Stimulated activated naive CD8-positive, alpha-beta T cell treated with anti-CD3 and anti-CD28 coated beads, Interleukin-15, amount 100 ng/mL, for 72 hours (primary cell): ENCODE results near the gene SEL1L3.

Experiments used
- ATAC-seq: fragments of 150-1000 bp; cut with Tn5 transposase; 2 replicates; pipeline ENCODE4 v1.10.0; 2021; ENCODE audit warnings: mild to moderate bottlenecking, moderate library complexity
- DNase-seq, 2 donors: peaks; one replicate each; pipeline ENCODE4 v3.0.0; 2021 to 2022
- H3K27ac Mint-ChIP-seq, 2 donors: one replicate each; pipeline ENCODE4 v1.8.0; 2022; ENCODE audit warnings: mild to moderate bottlenecking in 2 of 2, mixed read lengths in 2 of 2, moderate library complexity in 2 of 2
- H3K27me3 Mint-ChIP-seq: one replicate; pipeline ENCODE4 v1.8.0; 2022; ENCODE audit warnings: mixed read lengths
- H3K4me1 Mint-ChIP-seq: one replicate; pipeline ENCODE4 v1.8.0; 2022; ENCODE audit warnings: mild to moderate bottlenecking, mixed read lengths
- H3K4me3 Mint-ChIP-seq, 2 donors: one replicate each; pipeline ENCODE4 v1.8.0; 2022; ENCODE audit warnings: mild to moderate bottlenecking in 2 of 2, mixed read lengths in 2 of 2, moderate library complexity in 1 of 2
- H3K9me3 Mint-ChIP-seq, 2 donors: one replicate each; pipeline ENCODE4 v1.8.0; 2022; ENCODE audit warnings: mixed read lengths in 2 of 2

The SEL1L3 gene

DNA sequence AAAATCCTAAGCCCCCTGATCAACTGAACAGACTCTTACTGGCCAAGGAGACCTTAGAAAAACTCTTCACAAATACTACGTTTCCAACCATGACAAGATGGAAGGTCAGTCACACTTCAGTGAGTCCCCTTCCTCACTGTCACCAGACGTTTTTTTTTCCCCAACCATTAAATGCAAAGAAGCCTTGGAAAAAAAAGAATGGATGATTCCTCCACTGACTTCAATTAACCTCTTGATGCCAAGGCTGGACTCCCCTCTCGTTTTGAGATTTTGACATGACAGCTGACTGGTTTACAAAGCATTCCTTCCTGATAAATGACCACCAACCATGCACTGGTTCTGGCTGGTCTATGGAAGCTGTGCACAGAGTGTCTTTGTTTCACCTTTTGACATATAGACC is 133.9 kb downstream of the SEL1L3 start:
- Mint-ChIP-seq H3K27me3 (no peaks in the 10 kb centered on the region), H3K4me1 (no peaks in the 10 kb centered on the region), H3K4me3 (no peak overlapping the region), H3K9me3 (no peaks in the 10 kb centered on the region), H3K27ac (no peak overlapping the region)
- ATAC-seq: no peak
- DNase-seq: no peak

DNA sequence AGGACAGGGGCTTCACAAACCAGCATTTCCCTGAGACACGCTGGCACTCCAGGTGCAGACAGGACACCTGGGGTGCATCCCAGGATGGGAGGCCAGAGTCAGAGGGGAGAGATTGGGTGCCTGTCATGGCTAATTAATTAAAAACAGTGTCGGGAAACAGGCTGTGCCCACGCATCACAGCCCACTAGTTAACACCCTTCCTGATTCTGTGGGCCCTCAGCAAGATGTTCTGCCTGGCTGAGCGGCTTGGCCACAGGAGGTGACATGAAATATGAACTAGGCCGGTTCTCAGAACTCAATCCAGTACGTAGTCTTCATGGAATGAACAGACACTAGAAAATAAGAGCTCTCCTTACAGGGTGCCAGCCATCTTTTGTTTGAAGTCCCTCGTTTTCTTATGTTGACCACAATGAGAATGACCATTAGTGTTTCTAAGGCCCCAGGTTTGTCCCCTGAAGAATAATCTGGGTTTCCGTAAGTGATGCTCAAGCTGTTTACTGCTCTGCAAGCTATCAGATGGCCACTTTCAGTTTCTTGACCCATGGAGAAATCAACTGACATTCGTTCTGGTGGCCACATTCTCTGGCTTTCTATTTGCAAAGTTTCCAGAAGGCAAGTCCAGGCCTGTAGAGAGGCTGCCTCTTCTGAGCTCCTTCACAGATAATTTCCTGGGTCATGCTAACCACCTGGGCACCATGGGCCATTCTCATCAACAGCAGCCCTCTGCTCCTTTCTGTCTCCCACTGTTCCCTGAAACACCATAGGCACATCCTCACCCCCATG is 134.9 kb downstream of the SEL1L3 start:
- H3K4me1 Mint-ChIP-seq: no peaks in the 10 kb centered on the region
- no peak overlapping the region for H3K27ac Mint-ChIP-seq
- ATAC-seq: no peak
- no peaks in the 10 kb centered on the region for H3K27me3 Mint-ChIP-seq
- H3K9me3 Mint-ChIP-seq: no peaks in the 10 kb centered on the region
- no peak for DNase-seq
- H3K4me3 Mint-ChIP-seq: no peak overlapping the region

DNA sequence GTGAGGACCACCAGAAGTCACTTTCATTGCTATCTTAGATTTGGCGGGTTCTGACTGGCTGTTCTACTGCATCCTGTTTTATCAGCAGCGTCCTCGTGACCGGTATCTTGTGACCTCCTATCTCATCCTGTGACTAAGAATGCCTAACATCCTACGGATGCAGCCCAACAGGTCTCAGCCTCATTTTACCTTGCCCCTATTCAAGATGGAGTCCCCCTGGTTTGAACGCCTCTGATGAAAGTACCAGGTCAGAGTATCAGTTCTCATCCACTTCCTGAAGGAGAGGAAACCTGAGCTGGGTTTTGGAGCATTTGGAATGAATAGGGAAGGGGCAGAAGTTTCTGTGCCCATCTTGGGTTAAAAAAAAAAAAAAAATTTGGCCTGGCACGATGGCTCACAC is 136.9 kb downstream of the SEL1L3 start:
- no peak overlapping the region for H3K27ac Mint-ChIP-seq
- H3K4me3 Mint-ChIP-seq: no peak overlapping the region
- DNase-seq: no peak
- no peaks in the 10 kb centered on the region for H3K27me3 Mint-ChIP-seq
- ATAC-seq: no peak
- no peaks in the 10 kb centered on the region for H3K9me3 Mint-ChIP-seq
- H3K4me1 Mint-ChIP-seq: no peaks in the 10 kb centered on the region

DNA sequence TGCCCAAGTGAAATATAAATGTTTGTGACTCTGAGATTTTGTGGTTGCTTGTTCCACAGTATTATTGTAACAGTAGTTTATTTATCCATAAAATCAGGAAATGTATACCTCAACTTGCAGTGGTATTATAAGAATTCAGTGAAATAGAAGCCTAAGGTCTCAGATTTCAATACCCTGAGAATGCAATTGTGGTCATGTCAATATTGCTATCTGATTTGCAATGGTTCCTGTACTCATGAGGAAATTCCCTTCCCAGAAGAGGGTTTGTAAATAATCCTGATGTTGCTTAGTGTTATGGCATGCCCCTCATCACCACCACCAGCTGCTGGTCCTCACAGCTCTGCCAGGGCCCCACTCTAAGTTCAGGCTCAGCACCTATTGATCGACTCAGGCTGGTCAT is 139.4 kb downstream of the SEL1L3 start:
- ATAC-seq: no peak
- DNase-seq: no peak
- H3K4me3 Mint-ChIP-seq: no peak overlapping the region
- H3K27me3 Mint-ChIP-seq: no peaks in the 10 kb centered on the region
- no peak overlapping the region for H3K27ac Mint-ChIP-seq
- no peaks in the 10 kb centered on the region for H3K4me1 Mint-ChIP-seq
- H3K9me3 Mint-ChIP-seq: no peaks in the 10 kb centered on the region

DNA sequence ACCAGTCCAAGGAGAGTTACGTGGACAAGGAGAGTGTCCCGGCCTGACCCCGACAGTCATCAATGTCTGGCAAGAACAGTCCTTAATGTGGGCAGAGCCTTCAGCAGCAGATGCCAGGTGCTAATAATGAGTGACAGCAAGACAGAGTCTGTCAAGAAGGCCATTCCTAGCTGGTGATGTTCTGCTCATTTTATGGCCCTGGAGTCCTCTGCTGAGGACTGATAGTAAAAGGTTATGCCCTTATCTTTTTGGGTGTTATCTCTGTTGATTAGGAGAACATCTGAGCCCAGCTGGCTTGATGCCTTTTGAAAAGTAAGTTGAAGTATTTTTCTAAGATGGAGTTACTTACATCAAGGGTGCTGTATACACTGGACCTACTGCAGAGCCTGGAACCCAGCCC is 139.8 kb downstream of the SEL1L3 start:
- no peaks in the 10 kb centered on the region for H3K4me1 Mint-ChIP-seq
- H3K27me3 Mint-ChIP-seq: no peaks in the 10 kb centered on the region
- no peak for DNase-seq
- ATAC-seq: no peak
- H3K9me3 Mint-ChIP-seq: no peaks in the 10 kb centered on the region
- H3K4me3 Mint-ChIP-seq: no peak overlapping the region
- no peak overlapping the region for H3K27ac Mint-ChIP-seq

DNA sequence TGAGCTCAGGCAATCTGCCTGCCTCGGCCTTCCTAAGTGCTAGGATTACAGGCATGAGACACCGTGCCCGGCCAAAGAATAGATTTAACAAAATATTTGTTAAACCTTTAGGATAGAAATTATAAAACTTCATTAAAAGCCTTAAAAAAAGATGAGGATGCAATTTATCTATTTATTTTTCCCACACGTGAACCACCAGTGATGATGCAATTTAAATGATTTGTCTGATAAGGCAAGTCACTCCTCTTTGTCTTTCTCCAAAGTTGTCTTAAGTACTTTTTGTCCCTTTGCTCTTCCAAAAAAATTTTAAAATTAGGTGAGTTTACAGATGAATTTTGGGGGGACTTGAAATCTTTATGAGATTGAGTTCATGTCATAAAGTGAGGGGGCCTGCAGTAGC is 149.0 kb downstream of the SEL1L3 start:
- no peak overlapping the region for H3K4me3 Mint-ChIP-seq
- no peaks in the 10 kb centered on the region for H3K9me3 Mint-ChIP-seq
- DNase-seq (no peak), ATAC-seq (no peak)
- H3K4me1 Mint-ChIP-seq: no peaks in the 10 kb centered on the region
- no peak overlapping the region for H3K27ac Mint-ChIP-seq
- H3K27me3 Mint-ChIP-seq: no peaks in the 10 kb centered on the region

DNA sequence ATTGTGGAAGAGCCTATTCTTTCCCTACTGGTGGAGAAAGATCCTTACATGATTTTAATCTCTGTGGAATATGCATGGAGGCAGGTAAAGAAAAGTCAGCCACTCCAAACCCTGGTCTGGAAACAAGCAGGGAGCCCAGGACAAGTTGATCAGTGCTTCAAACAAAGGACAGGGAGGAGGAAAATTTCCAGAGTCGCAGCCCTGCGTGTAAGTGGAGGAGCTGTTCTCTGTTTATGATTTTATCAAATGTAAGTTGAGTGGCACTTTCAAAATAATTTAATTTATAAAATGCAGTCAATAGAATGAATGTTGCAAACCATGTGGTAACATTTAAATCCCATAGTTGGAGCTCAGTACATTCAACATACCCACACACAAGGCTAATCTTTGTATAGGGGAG is 150.2 kb downstream of the SEL1L3 start:
- no peaks in the 10 kb centered on the region for H3K27me3 Mint-ChIP-seq
- H3K9me3 Mint-ChIP-seq: no peaks in the 10 kb centered on the region
- no peak overlapping the region for H3K27ac Mint-ChIP-seq
- ATAC-seq (no peak), DNase-seq (no peak)
- no peaks in the 10 kb centered on the region for H3K4me1 Mint-ChIP-seq
- H3K4me3 Mint-ChIP-seq: no peak overlapping the region

DNA sequence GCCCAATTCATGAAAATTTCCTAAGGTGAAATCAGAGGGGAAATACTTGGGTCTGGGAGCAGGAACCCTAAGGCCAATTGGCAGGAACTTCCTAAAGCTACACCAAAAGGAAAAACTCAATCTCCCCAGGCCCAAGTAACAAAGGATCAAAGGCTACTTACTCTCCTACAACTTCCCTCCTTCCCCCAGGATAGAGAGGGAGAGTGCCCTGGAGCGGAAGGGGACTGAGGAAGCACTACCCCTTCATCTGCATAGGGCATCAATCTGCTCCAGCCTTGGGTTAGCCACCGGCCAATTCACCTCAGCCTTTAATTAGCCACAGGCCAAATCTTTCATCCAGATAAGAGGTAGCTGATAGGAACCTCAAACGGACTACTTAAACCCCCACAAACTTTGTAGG is 152.2 kb downstream of the SEL1L3 start:
- Mint-ChIP-seq H3K4me1 (no peaks in the 10 kb centered on the region), H3K27me3 (no peaks in the 10 kb centered on the region), H3K4me3 (no peak overlapping the region), H3K9me3 (no peaks in the 10 kb centered on the region), H3K27ac (no peak overlapping the region)
- DNase-seq (no peak), ATAC-seq (no peak)

DNA sequence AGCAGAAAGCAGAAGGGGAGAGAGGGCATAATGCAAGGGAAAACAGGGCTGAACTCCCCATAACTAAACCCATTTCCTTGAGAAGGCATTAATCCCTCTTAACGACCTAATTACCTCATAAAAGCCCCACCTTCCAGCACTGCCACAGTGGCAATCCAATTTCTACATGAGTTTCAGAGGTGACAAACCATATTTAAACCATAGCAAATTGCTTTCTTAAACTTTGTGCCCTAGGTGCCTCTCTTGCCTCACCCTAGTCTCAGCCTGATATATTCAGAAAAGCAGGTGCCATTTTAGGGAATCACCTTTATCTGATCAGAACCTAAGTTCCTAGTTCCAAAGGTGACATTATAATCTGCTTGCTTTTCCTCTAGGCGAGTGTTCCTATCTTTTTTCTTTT is 158.3 kb downstream of the SEL1L3 start:
- H3K4me3 Mint-ChIP-seq: no peak overlapping the region
- no peaks in the 10 kb centered on the region for H3K9me3 Mint-ChIP-seq
- no peak overlapping the region for H3K27ac Mint-ChIP-seq
- DNase-seq (no peak), ATAC-seq (no peak)
- no peaks in the 10 kb centered on the region for H3K4me1 Mint-ChIP-seq
- no peaks in the 10 kb centered on the region for H3K27me3 Mint-ChIP-seq

DNA sequence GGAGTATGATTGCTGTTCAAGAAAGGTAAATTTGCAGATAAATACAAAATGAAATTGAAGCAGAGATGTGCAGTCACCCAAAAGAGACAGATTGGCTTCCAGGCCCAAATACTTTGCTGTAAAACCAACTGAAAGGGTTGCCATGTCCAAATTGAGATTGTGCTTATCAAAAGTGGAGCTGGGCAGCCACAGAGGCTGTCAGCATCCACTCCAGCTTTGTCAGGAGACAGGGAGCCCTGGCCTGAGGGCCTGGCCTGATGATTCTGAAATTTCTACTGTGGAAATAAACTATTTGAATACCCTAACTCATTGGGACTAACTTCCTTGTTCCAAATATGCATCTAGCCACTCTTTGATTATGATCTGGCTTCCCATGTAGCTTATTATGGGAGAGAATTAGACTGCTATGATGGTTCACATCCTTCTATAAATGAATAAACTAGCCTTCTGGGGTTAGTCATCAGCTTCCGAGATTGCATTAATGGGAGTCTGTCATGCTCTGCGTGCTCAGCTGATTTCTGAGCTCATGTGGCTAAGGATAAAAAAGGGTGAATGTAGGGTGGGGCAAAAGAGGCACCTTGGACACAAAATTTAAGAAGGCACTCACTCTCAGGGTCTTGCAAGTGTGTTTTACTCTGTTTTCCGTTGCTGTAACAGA is 158.9 kb downstream of the SEL1L3 start:
- DNase-seq: no peak
- no peak overlapping the region for H3K27ac Mint-ChIP-seq
- H3K9me3 Mint-ChIP-seq: no peaks in the 10 kb centered on the region
- no peaks in the 10 kb centered on the region for H3K4me1 Mint-ChIP-seq
- no peak for ATAC-seq
- H3K27me3 Mint-ChIP-seq: no peaks in the 10 kb centered on the region
- H3K4me3 Mint-ChIP-seq: no peak overlapping the region

DNA sequence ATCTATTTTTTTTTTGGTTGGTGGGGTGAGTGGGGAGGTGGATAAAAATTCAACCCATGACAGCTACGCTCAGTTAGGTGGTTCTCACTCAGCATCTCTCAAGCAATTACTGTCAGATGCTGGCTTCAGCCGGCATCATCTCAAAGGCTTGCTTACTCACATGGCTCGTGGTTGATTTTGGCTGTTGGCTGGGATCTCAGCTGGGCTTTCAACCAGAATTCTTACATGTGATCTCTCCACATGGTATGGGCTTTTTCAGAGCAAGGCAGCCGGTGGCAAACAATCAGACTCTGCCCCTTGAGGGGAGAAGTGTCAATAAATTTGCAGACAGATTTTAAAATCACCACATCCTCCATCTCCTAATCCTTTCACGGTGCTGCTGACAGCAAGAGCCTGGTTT is 159.9 kb downstream of the SEL1L3 start:
- Mint-ChIP-seq H3K4me1 (no peaks in the 10 kb centered on the region), H3K9me3 (no peaks in the 10 kb centered on the region), H3K4me3 (no peak overlapping the region), H3K27ac (no peak overlapping the region), H3K27me3 (no peaks in the 10 kb centered on the region)
- ATAC-seq (no peak), DNase-seq (no peak)

DNA sequence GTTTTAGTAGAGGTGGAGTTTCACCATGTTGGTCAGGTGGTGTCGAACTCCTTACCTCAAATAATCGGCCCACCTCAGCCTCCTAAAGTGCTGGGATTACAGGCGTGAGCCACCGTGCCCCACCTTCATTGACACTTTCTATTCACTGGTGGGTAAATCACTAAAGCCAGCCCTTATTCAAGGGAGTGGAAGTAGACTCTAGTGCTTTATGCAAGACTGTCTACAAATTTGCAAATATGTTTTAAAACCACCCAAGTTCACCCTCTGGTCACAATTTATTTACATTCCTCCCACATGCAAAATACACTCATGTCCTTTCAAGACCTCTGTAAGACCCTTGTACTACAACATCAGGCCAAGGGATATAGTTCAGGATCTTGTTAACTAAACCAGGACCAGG is 162.1 kb downstream of the SEL1L3 start:
- DNase-seq: no peak
- H3K27me3 Mint-ChIP-seq: no peaks in the 10 kb centered on the region

DNA sequence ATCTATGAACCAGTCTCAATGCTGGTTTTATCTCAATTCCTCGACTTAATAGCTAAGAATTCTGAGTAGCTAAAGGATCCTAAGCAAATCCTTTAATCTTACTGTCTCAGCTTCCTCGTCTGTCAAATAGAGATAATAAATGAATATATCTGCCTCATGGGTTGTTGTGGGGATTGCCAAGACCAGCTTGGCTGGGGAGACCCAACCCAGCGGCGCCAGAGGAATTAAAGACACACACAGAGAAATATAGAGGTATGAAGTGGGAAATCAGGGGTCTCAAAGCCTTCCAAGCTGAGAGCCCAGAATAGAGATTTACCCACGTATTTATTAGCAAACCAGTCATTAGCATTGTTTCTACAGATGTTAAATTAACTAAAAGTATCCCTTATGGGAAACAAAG is 165.3 kb downstream of the SEL1L3 start:
- no peak for ATAC-seq
- no peak for DNase-seq
- no peaks in the 10 kb centered on the region for H3K9me3 Mint-ChIP-seq
- no peak overlapping the region for H3K27ac Mint-ChIP-seq
- H3K4me1 Mint-ChIP-seq: no peaks in the 10 kb centered on the region
- no peak overlapping the region for H3K4me3 Mint-ChIP-seq
- no peaks in the 10 kb centered on the region for H3K27me3 Mint-ChIP-seq

More for the DNA sequence above, 162.1 kb downstream of the SEL1L3 start:
- no peak for ATAC-seq
- Mint-ChIP-seq H3K27ac (no peak overlapping the region), H3K9me3 (no peaks in the 10 kb centered on the region), H3K4me3 (no peak overlapping the region), H3K4me1 (no peaks in the 10 kb centered on the region)
